Measurements from ENCODE around the gene MYO7A. TPM values are rescaled to one million over a fixed set of nuclear protein-coding genes. Genes with fewer than 3 reads are reported as not detected.

The MYO7A gene
- total RNA-seq, 4 donors from 2014 or later: 2.0 to 18.2 (median 6.6) TPM

DNA sequence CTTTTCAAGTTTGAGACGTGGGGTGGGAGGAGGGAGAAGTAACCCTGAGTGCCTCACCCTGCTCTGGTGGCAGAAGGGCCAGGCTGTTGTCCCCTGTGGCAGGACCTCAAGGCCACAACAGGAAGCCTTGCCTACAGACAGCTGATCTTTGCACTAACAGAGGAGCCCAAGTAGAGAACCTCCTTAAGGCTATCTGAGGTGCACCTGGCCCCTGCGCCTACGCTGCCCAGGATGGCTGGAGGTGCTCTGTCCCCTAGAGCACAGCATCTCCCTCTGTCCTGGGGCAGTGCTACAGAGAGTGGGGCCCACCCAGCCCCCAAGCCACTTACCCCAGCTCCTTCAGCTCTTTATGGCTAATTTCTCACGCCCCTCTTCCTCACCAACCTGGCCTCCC is 27.0 kb downstream of the MYO7A start:
- no peak for TF ChIP-seq POLR2A (IDR thresholded peaks at IDR 0.05)
- TF ChIP-seq, protein P1, sequence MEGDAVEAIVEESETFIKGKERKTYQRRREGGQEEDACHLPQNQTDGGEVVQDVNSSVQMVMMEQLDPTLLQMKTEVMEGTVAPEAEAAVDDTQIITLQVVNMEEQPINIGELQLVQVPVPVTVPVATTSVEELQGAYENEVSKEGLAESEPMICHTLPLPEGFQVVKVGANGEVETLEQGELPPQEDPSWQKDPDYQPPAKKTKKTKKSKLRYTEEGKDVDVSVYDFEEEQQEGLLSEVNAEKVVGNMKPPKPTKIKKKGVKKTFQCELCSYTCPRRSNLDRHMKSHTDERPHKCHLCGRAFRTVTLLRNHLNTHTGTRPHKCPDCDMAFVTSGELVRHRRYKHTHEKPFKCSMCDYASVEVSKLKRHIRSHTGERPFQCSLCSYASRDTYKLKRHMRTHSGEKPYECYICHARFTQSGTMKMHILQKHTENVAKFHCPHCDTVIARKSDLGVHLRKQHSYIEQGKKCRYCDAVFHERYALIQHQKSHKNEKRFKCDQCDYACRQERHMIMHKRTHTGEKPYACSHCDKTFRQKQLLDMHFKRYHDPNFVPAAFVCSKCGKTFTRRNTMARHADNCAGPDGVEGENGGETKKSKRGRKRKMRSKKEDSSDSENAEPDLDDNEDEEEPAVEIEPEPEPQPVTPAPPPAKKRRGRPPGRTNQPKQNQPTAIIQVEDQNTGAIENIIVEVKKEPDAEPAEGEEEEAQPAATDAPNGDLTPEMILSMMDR (IDR thresholded peaks at IDR 0.05): no peak
- H3K4me3 ChIP-seq: no peak overlapping the region

DNA sequence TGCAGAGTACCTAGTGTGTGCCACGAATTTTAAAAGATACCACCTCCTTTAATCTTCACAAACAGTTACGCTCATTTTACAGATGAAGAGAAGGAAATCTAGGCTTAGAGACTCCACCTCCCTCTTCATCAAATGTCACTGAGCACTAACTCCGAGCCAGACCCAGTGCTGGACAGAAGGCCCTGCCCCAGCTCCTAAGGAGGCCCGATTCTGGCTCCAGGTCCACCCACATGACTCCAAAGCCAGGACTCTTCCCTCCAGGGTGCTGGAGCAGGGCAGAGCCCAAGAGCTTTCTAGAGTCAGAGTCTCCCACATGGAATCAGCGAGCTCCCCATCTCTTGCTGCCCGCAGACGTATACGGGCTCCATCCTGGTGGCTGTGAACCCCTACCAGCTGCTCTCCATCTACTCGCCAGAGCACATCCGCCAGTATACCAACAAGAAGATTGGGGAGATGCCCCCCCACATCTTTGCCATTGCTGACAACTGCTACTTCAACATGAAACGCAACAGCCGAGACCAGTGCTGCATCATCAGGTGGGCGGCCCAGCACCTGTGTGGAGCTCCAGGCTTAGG is 27.6 kb downstream of the MYO7A start:
- Histone ChIP-seq H3K27me3 (no peaks in the 10 kb centered on the region), H3K9me3 (no peaks in the 10 kb centered on the region), H3K27ac (no peak overlapping the region), H3K4me3 (no peak overlapping the region), H3K36me3 (no peaks in the 10 kb centered on the region), H3K4me1 (no peaks in the 10 kb centered on the region)
- no peak for TF ChIP-seq POLR2A (IDR thresholded peaks at IDR 0.05)
- TF ChIP-seq, protein P1 (IDR thresholded peaks at IDR 0.05): no peak
- no peak for DNase-seq
- intact Hi-C loops (cut with DNase I; ENCODE audit: low total_unique reads): no loop called here

More for the DNA sequence above, 27.0 kb downstream of the MYO7A start:
- intact Hi-C loops (cut with DNase I; ENCODE audit: low total_unique reads): no loop called here
- DNase-seq: no peak
- Histone ChIP-seq H3K27me3 (no peaks in the 10 kb centered on the region), H3K36me3 (no peaks in the 10 kb centered on the region), H3K4me1 (no peaks in the 10 kb centered on the region), H3K9me3 (no peaks in the 10 kb centered on the region), H3K27ac (no peak overlapping the region)

DNA sequence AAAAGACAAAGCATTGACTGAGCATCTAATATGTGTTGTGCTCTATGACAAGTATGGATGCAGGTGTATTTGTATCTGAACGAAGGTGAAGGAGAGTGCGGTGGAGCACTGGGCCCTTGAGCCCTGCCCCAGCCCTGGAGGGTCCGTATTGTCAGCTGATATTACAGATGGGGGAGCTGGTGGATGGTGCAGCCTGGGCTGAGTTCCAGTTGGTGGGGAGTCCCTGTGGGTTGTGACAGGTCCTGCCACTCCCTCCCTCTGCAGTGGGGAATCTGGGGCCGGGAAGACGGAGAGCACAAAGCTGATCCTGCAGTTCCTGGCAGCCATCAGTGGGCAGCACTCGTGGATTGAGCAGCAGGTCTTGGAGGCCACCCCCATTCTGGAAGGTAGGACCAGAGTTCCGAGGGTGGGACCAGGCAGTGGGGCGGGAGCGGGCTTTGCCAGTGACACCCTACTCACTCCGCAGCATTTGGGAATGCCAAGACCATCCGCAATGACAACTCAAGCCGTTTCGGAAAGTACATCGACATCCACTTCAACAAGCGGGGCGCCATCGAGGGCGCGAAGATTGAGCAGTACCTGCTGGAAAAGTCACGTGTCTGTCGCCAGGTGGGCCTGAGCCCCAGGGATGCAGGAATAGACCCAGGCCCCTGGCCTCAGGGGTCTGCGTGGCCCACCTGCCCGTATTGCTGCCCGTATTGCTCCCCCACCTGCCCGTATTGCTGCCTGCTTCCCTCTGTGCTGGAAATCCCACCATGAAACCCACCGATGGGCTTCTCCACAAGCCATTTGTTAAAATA is 28.6 kb downstream of the MYO7A start:
- no peak for DNase-seq
- TF ChIP-seq, protein P1 (IDR thresholded peaks at IDR 0.05): no peak
- no peak for TF ChIP-seq POLR2A (IDR thresholded peaks at IDR 0.05)
- no peaks in the 10 kb centered on the region for H3K27me3 ChIP-seq
- no peaks in the 10 kb centered on the region for H3K4me1 ChIP-seq
- no peaks in the 10 kb centered on the region for H3K36me3 ChIP-seq
- H3K27ac ChIP-seq: no peak overlapping the region
- no peaks in the 10 kb centered on the region for H3K9me3 ChIP-seq
- intact Hi-C loops (cut with DNase I; ENCODE audit: low total_unique reads): no loop called here
- no peak overlapping the region for H3K4me3 ChIP-seq

DNA sequence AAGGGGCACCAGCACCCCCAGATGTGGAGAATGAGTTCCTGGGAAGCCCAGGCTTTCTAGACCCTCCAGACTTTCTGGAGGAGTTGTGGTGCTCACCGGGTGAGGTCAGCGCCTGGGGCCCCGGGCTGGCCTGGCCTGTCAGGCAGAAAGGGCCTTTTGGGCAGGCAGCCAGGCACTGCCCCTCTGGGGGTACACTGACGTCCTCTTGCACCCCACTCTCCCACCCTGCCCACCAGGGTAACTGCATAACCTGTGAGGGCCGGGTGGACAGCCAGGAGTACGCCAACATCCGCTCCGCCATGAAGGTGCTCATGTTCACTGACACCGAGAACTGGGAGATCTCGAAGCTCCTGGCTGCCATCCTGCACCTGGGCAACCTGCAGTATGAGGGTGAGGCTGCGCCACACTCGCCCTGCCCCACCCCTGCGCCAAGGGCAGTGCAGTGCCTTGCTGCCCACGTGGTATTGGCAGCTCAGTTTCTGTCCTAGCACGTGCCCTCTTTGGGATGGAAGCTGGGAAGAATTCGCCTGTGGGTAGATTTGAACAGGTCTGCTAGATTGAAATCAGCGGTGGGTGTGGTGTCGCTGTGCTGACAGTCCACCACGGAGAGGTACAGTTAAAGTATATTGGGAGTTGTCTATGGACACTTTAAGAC is 30.1 kb downstream of the MYO7A start:
- Histone ChIP-seq H3K4me1 (no peaks in the 10 kb centered on the region), H3K36me3 (no peaks in the 10 kb centered on the region), H3K9me3 (no peaks in the 10 kb centered on the region), H3K27ac (no peak overlapping the region), H3K27me3 (no peaks in the 10 kb centered on the region), H3K4me3 (no peak overlapping the region)
- intact Hi-C loops (cut with DNase I; ENCODE audit: low total_unique reads): no loop called here
- DNase-seq: no peak
- no peak for TF ChIP-seq POLR2A (IDR thresholded peaks at IDR 0.05)
- TF ChIP-seq, protein P1 (IDR thresholded peaks at IDR 0.05): no peak
